Cardiac muscle cell (in vitro differentiated cells and primary cell): ENCODE results near the gene ETV7. TPM values are rescaled to one million over a fixed set of nuclear protein-coding genes. Genes with fewer than 3 reads are reported as not detected.

ENCODE experiments used
- DNase-seq, 2 donors: peaks; one replicate each; pipeline versions ENCODE4 v3.0.0 to v3.0.0-alpha.2; 2010 to 2017; ENCODE audit warnings: low read depth in 1 of 2, low spot score in 1 of 2
- H3K27ac ChIP-seq: fragments of 200-600 bp; sonication (generic); 2 replicates; pipeline ENCODE4 v1.5.1; 2016
- H3K27me3 ChIP-seq: fragments of 200-600 bp; sonication (generic); 2 replicates; pipeline ENCODE4 v1.6.0; 2016; ENCODE audit warnings: control low read depth
- H3K36me3 ChIP-seq: fragments of 200-600 bp; sonication (generic); 2 replicates; pipeline ENCODE4 v1.5.1; 2016; ENCODE audit warnings: control low read depth
- H3K4me1 ChIP-seq: fragments of 200-600 bp; sonication (generic); 2 replicates; pipeline ENCODE4 v1.8.1; 2017; ENCODE audit warnings: low read depth, mild to moderate bottlenecking, mixed run types
- H3K4me3 ChIP-seq: fragments of 200-600 bp; sonication (generic); 2 replicates; pipeline ENCODE4 v1.5.1; 2016; ENCODE audit warnings: mild to moderate bottlenecking
- H3K9me3 ChIP-seq: fragments of 200-600 bp; sonication (generic); 2 replicates; pipeline ENCODE4 v1.5.1; 2017; ENCODE audit warnings: low read depth, mild to moderate bottlenecking, control low read depth
- polyA plus RNA-seq: library from polyadenylated mRNA; unstranded; fragments of >200 nt; fragmentation: Nextera tagmentation; extraction: Ambion mirVana; gene quantifications from 2 replicates; pipeline ENCODE4 v1.2.1, GENCODE V29; 2016
- total RNA-seq: library from RNA; depleted of rRNA; stranded (reverse); fragments of >200 nt; gene quantifications from 2 replicates; pipeline ENCODE4 v1.2.3, GENCODE V29; 2016
- TF ChIP-seq, protein P1 (sequence below): IDR thresholded peaks from 2 replicates; pipeline ENCODE4 v1.5.1; 2012; ENCODE audit warnings: low read depth, mild to moderate bottlenecking, low read length

ETV7 gene
- total and polyA plus RNA-seq, 2 experiments from 2014 or later: 0.28 TPM; not detected in 1

DNA sequence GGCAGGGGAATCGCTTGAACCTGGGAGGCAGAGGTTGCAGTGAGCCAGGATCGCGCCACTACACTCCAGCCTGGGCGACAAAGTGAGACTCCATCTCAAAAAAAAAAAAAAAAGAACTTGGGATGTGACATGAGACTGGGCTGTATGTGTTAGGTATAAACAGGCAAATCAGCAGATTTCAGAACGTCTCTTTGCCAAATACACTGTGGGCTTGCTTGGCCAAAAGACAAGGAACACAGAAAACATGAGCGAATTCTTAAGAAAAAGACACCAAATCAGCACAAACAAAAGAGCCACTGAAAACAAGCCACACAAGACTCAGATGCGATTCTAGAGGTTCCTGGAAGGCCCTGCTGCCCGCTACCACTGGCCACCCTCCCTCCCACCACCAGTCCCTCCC lies 12.5 kb downstream of the ETV7 start:
- TF ChIP-seq, protein P1, sequence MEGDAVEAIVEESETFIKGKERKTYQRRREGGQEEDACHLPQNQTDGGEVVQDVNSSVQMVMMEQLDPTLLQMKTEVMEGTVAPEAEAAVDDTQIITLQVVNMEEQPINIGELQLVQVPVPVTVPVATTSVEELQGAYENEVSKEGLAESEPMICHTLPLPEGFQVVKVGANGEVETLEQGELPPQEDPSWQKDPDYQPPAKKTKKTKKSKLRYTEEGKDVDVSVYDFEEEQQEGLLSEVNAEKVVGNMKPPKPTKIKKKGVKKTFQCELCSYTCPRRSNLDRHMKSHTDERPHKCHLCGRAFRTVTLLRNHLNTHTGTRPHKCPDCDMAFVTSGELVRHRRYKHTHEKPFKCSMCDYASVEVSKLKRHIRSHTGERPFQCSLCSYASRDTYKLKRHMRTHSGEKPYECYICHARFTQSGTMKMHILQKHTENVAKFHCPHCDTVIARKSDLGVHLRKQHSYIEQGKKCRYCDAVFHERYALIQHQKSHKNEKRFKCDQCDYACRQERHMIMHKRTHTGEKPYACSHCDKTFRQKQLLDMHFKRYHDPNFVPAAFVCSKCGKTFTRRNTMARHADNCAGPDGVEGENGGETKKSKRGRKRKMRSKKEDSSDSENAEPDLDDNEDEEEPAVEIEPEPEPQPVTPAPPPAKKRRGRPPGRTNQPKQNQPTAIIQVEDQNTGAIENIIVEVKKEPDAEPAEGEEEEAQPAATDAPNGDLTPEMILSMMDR: no peak
- Histone ChIP-seq H3K27me3 (peaks cover 5% of the 10 kb centered on the region), H3K4me3 (no peak overlapping the region), H3K4me1 (no peaks in the 10 kb centered on the region), H3K9me3 (no peaks in the 10 kb centered on the region), H3K27ac (no peak overlapping the region), H3K36me3 (no peaks in the 10 kb centered on the region)
- DNase-seq: no peak

- TF ChIP-seq, protein P1: no peak
- H3K9me3 ChIP-seq: no peaks in the 10 kb centered on the region
- no peaks in the 10 kb centered on the region for H3K36me3 ChIP-seq
- H3K27ac ChIP-seq: no peak overlapping the region
- H3K4me3 ChIP-seq: no peak overlapping the region
- DNase-seq: no peak
- no peaks in the 10 kb centered on the region for H3K4me1 ChIP-seq
- H3K27me3 ChIP-seq: peaks cover 5% of the 10 kb centered on the region
These were observed 13.3 kb downstream of the ETV7 start for GRCh38 chr6:36374194-36374593.

- H3K9me3 ChIP-seq: no peaks in the 10 kb centered on the region
- H3K4me3 ChIP-seq: no peak overlapping the region
- TF ChIP-seq, protein P1: no peak
- no peaks in the 10 kb centered on the region for H3K36me3 ChIP-seq
- no peak for DNase-seq
- no peak overlapping the region for H3K27ac ChIP-seq
- no peaks in the 10 kb centered on the region for H3K4me1 ChIP-seq
- peaks cover 5% of the 10 kb centered on the region for H3K27me3 ChIP-seq
These were observed 14.0 kb downstream of the ETV7 start for GRCh38 chr6:36373368-36374019.

GRCh38 chr6:36372088-36372487 lies 15.4 kb downstream of the ETV7 start:
- Histone ChIP-seq H3K36me3 (no peaks in the 10 kb centered on the region), H3K4me1 (no peaks in the 10 kb centered on the region), H3K27ac (no peak overlapping the region), H3K4me3 (no peak overlapping the region), H3K27me3 (peaks cover 5% of the 10 kb centered on the region), H3K9me3 (no peaks in the 10 kb centered on the region)
- TF ChIP-seq, protein P1: no peak
- no peak for DNase-seq

DNA sequence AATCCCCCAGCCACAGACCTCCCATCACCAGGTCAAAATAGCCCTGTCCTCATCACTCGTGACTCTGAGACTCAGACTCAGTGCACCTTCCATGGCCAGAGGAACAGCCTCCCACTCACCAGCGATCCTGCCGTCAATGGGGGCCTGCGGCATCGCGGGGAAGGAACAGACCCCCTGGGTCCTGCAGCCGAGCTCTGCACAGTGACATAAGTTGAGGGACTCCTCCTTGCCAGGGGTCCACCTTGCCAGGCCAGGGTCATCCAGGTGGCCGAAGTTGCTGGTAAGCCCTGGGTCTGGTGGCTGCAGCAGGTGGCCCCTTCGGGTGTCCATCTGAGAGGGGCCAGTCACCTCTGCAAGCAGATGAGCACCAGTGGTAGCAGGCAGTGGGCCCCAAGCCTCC lies 16.3 kb downstream of the ETV7 start:
- no peaks in the 10 kb centered on the region for H3K9me3 ChIP-seq
- no peaks in the 10 kb centered on the region for H3K36me3 ChIP-seq
- DNase-seq: no peak
- no peaks in the 10 kb centered on the region for H3K4me1 ChIP-seq
- H3K4me3 ChIP-seq: no peak overlapping the region
- peaks cover 5% of the 10 kb centered on the region for H3K27me3 ChIP-seq
- TF ChIP-seq, protein P1: no peak
- no peak overlapping the region for H3K27ac ChIP-seq

DNA sequence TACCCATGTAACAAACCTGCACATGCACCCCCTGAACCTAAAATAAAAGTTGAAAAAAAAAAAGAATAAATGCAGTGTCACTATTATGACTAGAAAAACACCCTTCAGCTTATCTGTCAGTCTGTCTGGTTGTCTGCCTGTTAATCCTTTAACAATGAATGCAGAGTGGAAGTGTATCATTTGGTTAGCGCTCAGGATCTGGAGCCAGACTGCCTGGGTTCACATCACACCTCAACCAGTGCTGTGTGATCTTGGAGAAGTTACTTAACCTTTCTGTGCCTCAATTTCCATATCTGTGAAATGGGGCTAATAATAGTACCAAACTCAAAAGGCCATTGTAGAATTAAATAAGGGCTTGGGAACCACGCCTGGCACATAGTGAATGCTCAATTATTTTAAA lies 16.8 kb downstream of the ETV7 start:
- DNase-seq: no peak
- no peak overlapping the region for H3K4me3 ChIP-seq

More for the DNA sequence above, 16.8 kb downstream of the ETV7 start:
- H3K36me3 ChIP-seq: no peaks in the 10 kb centered on the region
- peaks cover 5% of the 10 kb centered on the region for H3K27me3 ChIP-seq
- no peaks in the 10 kb centered on the region for H3K4me1 ChIP-seq
- TF ChIP-seq, protein P1: no peak
- no peaks in the 10 kb centered on the region for H3K9me3 ChIP-seq
- H3K27ac ChIP-seq: no peak overlapping the region
